ENCODE data around the gene OSGIN1. TPM values are rescaled to one million over a fixed set of nuclear protein-coding genes. Genes with fewer than 3 reads are reported as not detected.

Gene OSGIN1
- total and polyA plus RNA-seq, 2 of the 8 experiments (the other 6 are each of a cell fraction or from before 2014, with no cell fraction given): 0.58 to 0.76 TPM

GRCh38 chr16:83977056-83977815 is 24.2 kb downstream of the OSGIN1 start:
- ChIA-PET POLR2A (ENCODE audit: partially characterized antibody) (no interaction called here), CTCF (ENCODE audit: partially characterized antibody) (interaction anchor here (0.8 to 3.1 kb wide), 10 partner anchors 12 to 88 kb away, joined by 3 to 18 read pairs (median 4); partner anchors contain the start of gene SLC38A8)
- Histone ChIP-seq H3K4me3 (ENCODE audit: extremely low read depth in 1 of 4, insufficient read depth in 2 of 4, low read depth in 3 of 4, low read length in 4 of 4) (no peak overlapping the region), H2AFZ (ENCODE audit: low read length) (no peak overlapping the region), H3K4me2 (ENCODE audit: insufficient read depth in 1 of 2, low read depth in 2 of 2, low read length in 2 of 2) (no peak overlapping the region), H3K79me2 (ENCODE audit: control insufficient read depth in 1 of 2, insufficient read depth in 2 of 2, low read length in 2 of 2) (no peaks in the 10 kb centered on the region), H3K79me1 (ENCODE audit: low read depth, low read length) (no peaks in the 10 kb centered on the region), H3K14ac (ENCODE audit: insufficient read length) (no peak overlapping the region), H4K5ac (ENCODE audit: insufficient read length, low read depth, low read length) (no peak overlapping the region), H3K18ac (ENCODE audit: extremely low read depth, low read length) (no peak overlapping the region), H4K8ac (ENCODE audit: extremely low read depth, insufficient read depth, low read length) (0 out of 2 replicates have a peak overlapping the region, but pooled peaks have one; percentile 40), H3K27ac (ENCODE audit: low read depth, low read length) (no peak overlapping the region), H2BK20ac (ENCODE audit: low read length) (no peak overlapping the region), H2BK15ac (ENCODE audit: low read length) (no peak overlapping the region), H3K36me3 (ENCODE audit: control insufficient read depth in 2 of 4, insufficient read depth in 4 of 4, low read length in 3 of 4) (peaks cover 0 to 5% (median 2%) of the 10 kb centered on the region in 4 experiments; a peak in 2 of 8 replicates), H3K4ac (replicated peaks; ENCODE audit: insufficient read length, low read depth, low read length) (no peak overlapping the region), H2BK12ac (ENCODE audit: low read depth, low read length) (no peak overlapping the region), H2AK5ac (ENCODE audit: low read depth, low read length) (no peak overlapping the region), H2BK120ac (replicated peaks; ENCODE audit: low read depth, low read length) (no peak overlapping the region), H3K9me3 (ENCODE audit: insufficient read depth in 2 of 2, low read depth in 1 of 2, low read length in 1 of 2) (peaks cover 16 to 22% of the 10 kb centered on the region in 2 experiments), H4K20me1 (replicated peaks in 1 of 2; ENCODE audit: control insufficient read depth in 1 of 2, insufficient read depth in 2 of 2, low read length in 2 of 2) (no peaks in the 10 kb centered on the region), H3K27me3 (replicated peaks in 1 of 4; ENCODE audit: control insufficient read depth in 3 of 4, extremely low read depth in 1 of 4, insufficient read depth in 3 of 4, low read length in 3 of 4) (no peaks in the 10 kb centered on the region), H2BK5ac (ENCODE audit: low read depth, low read length) (no peak overlapping the region), H3K56ac (replicated peaks; ENCODE audit: insufficient read length, low read depth, low read length) (no peak overlapping the region), H3K23ac (ENCODE audit: insufficient read length) (no peak overlapping the region), H3K9ac (replicated peaks in 1 of 4; ENCODE audit: extremely low read depth in 1 of 4, low read depth in 3 of 4, low read length in 3 of 4) (no peak overlapping the region), H3K23me2 (ENCODE audit: low read depth, low read length) (no peaks in the 10 kb centered on the region), H4K91ac (replicated peaks; ENCODE audit: insufficient read length, low read length) (no peak overlapping the region), H3K4me1 (replicated peaks in 1 of 4; ENCODE audit: control insufficient read depth in 3 of 4, insufficient read depth in 4 of 4, low read length in 3 of 4) (no peaks in the 10 kb centered on the region; a peak in 1 of 7 replicates)
- FAIRE-seq (no peak), DNase-seq (ENCODE audit: low read depth in 1 of 2, low spot score in 2 of 2) (no peak)
- 86% methylated on average over 6 of the region's 6 CpGs; no CpG with 5 or more reads in 1 of the 2 experiments for WGBS, 2 experiments (ENCODE audit: extremely low coverage in 1 of 2, insufficient coverage in 1 of 2, insufficient read length in 1 of 2, insufficient replicate concordance in 2 of 2, low coverage in 1 of 2, low lambda C conversion rate in 2 of 2, missing lambda C conversion rate in 1 of 2)
- TF ChIP-seq TBP (IDR thresholded peaks at IDR 0.05; ENCODE audit: low read depth, low read length) (no peak), JUND (IDR thresholded peaks at IDR 0.05; ENCODE audit: low read length) (no peak), KDM5A (IDR thresholded peaks at IDR 0.05; ENCODE audit: low read length) (no peak), BACH1 (IDR thresholded peaks at IDR 0.05; ENCODE audit: low read length) (no peak), SIN3A (conservative IDR thresholded peaks at IDR 0.05 in 1 of 2, IDR thresholded peaks at IDR 0.05 in 1 of 2; ENCODE audit: low read depth in 1 of 2, low read length in 2 of 2) (no peak), KDM4A (IDR thresholded peaks at IDR 0.05; ENCODE audit: low read depth, low read length, severe bottlenecking) (no peak), POLR2AphosphoS5 (IDR thresholded peaks at IDR 0.05; ENCODE audit: low read depth, low read length) (no peak), FOSL1 (IDR thresholded peaks at IDR 0.05; ENCODE audit: insufficient read depth, low read depth, low read length) (no peak)

All from H1 (cell line).